ENCODE data around the gene ZC3H6. TPM values are rescaled to one million over a fixed set of nuclear protein-coding genes. Genes with fewer than 3 reads are reported as not detected.

ZC3H6 gene
- total RNA-seq, 1 donor from 2014 or later, result 15.8 TPM

DNA sequence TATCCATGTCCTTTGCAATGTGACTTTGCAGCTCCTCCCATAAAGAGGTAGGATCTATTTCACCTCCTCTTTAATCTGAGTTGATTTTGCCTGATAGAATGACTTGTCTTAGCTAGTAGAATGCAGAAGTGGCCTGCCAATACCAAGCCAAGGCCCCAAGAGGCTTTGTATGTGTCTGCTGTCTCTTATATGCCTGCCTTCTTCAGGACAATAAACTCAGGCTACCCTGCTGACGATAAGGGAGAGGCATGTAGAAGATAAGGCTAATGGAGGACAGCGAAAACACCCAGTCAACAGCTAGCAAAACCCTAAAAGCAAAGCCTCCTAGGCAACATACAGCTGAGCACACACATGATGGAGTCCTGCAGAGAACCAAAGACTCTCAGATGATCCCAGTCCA is 18.7 kb upstream of the ZC3H6 start:
- TF ChIP-seq, protein P1, sequence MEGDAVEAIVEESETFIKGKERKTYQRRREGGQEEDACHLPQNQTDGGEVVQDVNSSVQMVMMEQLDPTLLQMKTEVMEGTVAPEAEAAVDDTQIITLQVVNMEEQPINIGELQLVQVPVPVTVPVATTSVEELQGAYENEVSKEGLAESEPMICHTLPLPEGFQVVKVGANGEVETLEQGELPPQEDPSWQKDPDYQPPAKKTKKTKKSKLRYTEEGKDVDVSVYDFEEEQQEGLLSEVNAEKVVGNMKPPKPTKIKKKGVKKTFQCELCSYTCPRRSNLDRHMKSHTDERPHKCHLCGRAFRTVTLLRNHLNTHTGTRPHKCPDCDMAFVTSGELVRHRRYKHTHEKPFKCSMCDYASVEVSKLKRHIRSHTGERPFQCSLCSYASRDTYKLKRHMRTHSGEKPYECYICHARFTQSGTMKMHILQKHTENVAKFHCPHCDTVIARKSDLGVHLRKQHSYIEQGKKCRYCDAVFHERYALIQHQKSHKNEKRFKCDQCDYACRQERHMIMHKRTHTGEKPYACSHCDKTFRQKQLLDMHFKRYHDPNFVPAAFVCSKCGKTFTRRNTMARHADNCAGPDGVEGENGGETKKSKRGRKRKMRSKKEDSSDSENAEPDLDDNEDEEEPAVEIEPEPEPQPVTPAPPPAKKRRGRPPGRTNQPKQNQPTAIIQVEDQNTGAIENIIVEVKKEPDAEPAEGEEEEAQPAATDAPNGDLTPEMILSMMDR (IDR thresholded peaks at IDR 0.05; ENCODE audit: unreplicated experiment), result no peak
- H3K36me3 Mint-ChIP-seq, result no peaks in the 10 kb centered on the region
- H3K4me1 Mint-ChIP-seq, result peaks cover 16% of the 10 kb centered on the region

DNA sequence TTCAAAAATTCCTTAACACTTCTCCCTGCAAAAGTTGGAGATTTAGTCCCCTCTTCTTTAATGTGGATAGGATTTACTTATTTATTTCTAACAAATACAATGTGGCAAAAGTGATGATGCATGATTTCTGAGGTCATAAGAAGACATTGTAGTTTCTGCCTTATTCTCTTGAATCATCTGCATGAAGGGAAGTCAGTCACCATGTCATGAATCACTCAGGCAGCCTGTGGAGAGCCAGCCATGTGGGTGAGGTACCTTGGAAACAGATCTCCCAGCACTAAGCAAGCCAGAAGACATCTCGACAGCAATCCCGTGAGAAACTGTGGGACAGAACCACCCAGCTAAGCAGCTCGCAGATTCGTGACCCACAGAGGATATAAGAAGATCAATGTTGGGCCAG is 17.8 kb upstream of the ZC3H6 start:
- peaks cover 1% of the 10 kb centered on the region for H3K36me3 Mint-ChIP-seq
- H3K4me1 Mint-ChIP-seq, result peaks cover 16% of the 10 kb centered on the region
- H3K4me3 Mint-ChIP-seq, result no peak overlapping the region
- DNase-seq (ENCODE audit: low spot score in 2 of 2, unreplicated experiment in 2 of 2), result no peak
- H3K27me3 Mint-ChIP-seq (ENCODE audit: low read depth), result no peaks in the 10 kb centered on the region
- TF ChIP-seq, protein P1 (IDR thresholded peaks at IDR 0.05; ENCODE audit: unreplicated experiment), result no peak
- H3K9me3 Mint-ChIP-seq, result peaks cover 6% of the 10 kb centered on the region
- no peak overlapping the region for H3K27ac Mint-ChIP-seq

More for the DNA sequence above, 18.7 kb upstream of the ZC3H6 start:
- Mint-ChIP-seq H3K27me3 (ENCODE audit: low read depth) (no peaks in the 10 kb centered on the region), H3K4me3 (no peak overlapping the region), H3K27ac (no peak overlapping the region), H3K9me3 (no peaks in the 10 kb centered on the region)
- DNase-seq (ENCODE audit: low spot score in 2 of 2, unreplicated experiment in 2 of 2), result no peak

DNA sequence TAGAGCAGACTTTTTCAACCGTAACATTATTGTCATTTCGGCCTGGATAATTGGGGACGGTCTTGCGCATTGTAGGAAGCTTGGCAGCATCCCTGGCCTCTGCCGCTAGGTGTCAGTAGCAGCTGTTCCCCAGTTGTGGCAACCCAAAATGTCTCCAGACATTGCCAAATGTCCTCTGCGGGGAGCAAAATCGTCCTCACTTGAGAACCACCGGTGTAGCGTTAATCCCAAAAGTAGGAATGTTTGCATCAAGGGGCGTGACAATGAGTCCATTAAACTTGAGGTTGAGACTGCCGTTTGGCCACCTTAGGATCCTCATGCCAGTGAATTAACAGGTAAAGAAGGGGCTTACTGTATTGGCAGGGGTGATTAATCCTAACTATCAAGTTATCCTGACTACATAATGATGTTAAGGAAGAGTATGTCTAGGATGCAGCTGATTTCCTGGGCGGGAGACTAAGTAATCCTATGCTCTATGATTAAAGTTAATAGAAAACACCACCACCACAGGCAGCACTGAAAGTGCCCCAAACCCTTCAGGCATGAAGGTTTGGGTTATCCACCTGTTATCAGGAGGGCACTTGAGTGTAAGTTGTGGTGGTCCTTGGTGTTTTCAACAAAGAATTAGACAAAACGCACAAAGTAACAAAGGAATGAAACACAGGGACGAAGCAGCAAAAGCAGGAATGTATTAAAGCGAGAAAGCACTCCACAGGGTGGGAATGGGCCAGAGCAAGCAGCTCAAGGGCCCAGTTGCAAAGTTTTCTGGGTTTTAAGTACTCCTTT is 15.7 kb upstream of the ZC3H6 start:
- Mint-ChIP-seq H3K4me1 (peaks cover 3% of the 10 kb centered on the region), H3K4me3 (peak overlapping the region; percentile 55), H3K9me3 (peaks cover 17% of the 10 kb centered on the region), H3K27me3 (ENCODE audit: low read depth) (no peaks in the 10 kb centered on the region), H3K27ac (no peak overlapping the region), H3K36me3 (peaks cover 5% of the 10 kb centered on the region)
- TF ChIP-seq, protein P1 (IDR thresholded peaks at IDR 0.05; ENCODE audit: unreplicated experiment), result peak; percentile 72
- DNase-seq (ENCODE audit: low spot score in 2 of 2, unreplicated experiment in 2 of 2), result peak; percentile 46 to 81

DNA sequence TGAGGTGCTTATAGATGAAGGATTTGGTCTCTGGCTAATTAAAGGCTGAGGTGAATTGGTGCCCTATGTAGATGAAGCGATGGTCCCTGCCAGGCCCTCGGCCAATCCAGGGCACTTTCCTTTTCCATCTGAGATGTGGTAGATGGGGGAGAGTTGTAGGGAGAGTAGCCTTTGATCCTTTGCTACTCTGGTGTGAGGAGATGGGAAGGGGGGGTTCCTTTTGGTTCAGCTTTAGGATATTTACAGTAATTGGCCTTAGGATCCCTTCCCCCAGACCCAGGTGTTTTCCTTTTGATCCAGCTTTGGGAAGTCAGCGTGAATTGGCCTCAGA is 15.1 kb upstream of the ZC3H6 start:
- no peak overlapping the region for H3K27ac Mint-ChIP-seq
- TF ChIP-seq, protein P1 (IDR thresholded peaks at IDR 0.05; ENCODE audit: unreplicated experiment), result no peak

DNA sequence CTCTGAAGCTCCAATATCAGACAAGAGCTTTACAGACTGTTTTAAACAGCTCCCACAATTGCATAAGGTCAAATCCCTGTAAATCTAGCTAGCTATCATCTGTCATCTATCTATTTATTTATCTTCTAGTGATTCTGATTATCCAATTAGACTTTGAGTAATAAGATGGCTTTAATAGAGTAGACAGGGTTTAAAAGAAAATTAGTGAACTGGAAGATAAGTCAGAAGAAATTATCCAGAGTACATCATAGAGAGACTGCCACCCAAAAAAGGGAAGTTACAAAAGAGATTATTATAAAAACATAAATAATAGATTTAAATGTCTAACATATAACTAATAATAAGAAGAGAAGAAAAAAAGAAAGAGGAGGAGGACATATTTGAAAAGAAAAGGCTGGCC is 12.5 kb upstream of the ZC3H6 start:
- Mint-ChIP-seq H3K27me3 (ENCODE audit: low read depth) (no peaks in the 10 kb centered on the region), H3K36me3 (peaks cover 5% of the 10 kb centered on the region), H3K27ac (no peak overlapping the region), H3K9me3 (peaks cover 17% of the 10 kb centered on the region), H3K4me3 (no peak overlapping the region), H3K4me1 (peaks cover 3% of the 10 kb centered on the region)
- DNase-seq (ENCODE audit: low spot score in 2 of 2, unreplicated experiment in 2 of 2), result no peak
- TF ChIP-seq, protein P1 (IDR thresholded peaks at IDR 0.05; ENCODE audit: unreplicated experiment), result no peak

More for the DNA sequence above, 15.1 kb upstream of the ZC3H6 start:
- no peak for DNase-seq (ENCODE audit: low spot score in 2 of 2, unreplicated experiment in 2 of 2)
- H3K4me1 Mint-ChIP-seq, result peaks cover 3% of the 10 kb centered on the region
- peaks cover 17% of the 10 kb centered on the region for H3K9me3 Mint-ChIP-seq
- peaks cover 5% of the 10 kb centered on the region for H3K36me3 Mint-ChIP-seq
- H3K27me3 Mint-ChIP-seq (ENCODE audit: low read depth), result no peaks in the 10 kb centered on the region
- H3K4me3 Mint-ChIP-seq, result no peak overlapping the region

Data from mesothelial cell of epicardium (in vitro differentiated cells).